HG03159 (cell line): ENCODE results near the gene LRR1.
A peak's percentile ranks its signal among the peaks of the same experiment; 100 is the strongest.
"Not testable (repeated sequence)": the region's sequence is repeated elsewhere in the genome, so short reads cannot be mapped to it uniquely, and the experiment has no call there.

ENCODE experiments used
- ATAC-seq: cut with Tn5 transposase; IDR thresholded peaks from one replicate; pipeline ENCODE4 v1.9.1; 2021; ENCODE audit warnings: mild to moderate bottlenecking, moderate library complexity; ENCODE audit not compliant: unreplicated experiment

LRR1 gene

DNA sequence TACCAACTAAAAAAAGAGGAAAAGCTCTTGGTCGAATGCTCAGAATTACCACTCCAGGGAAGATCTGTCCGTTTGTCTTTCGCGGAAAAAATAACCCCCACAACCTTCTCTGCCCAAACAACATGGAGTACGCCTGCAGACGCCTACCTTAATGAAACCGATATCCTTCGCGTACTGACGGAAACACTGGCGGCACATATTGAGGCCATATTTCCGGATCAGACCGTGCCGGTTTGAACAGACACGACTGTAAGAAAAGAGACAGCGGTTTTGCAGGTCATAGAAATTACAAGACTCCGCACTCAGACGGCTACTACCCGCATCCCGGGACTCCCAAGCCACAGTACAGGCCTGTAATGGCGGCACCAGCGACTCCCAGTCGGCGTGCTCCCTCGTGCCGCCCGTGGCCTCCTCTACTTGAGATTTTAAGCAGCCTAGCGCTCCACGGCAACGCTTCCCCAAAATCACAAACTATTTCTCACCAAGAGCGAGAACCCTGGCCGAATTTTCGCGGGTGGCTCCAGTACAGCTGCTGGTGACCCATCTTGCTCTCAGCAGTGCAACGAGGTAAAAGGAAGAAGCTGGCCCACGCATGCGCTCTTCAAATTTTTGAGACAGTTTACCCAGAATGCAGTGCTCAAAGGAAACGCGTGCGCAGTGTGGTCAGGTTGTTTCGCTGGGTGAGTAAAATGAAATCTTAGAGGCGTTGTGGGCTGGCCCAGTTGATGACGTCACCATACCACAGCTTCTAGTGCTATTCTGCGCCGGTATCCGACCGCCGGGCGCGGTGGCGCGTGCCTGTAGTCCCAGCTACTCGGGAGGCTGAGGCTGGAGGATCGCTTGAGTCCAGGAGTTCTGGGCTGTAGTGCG is 12.7 kb upstream of the LRR1 start, which contains the start of gene RPS29:
RPS29 (minus strand) TSS at position 578 of the 870 bp plus-strand sequence; CDS start at position 544, 34 bp downstream.
- peak; percentile 87 for ATAC-seq

GRCh38 chr14:49586673-49587460 is 11.9 kb upstream of the LRR1 start:
- ATAC-seq: peak; percentile 35

- ATAC-seq: no peak
These were observed 9.4 kb upstream of the LRR1 start for GRCh38 chr14:49589387-49589786.

GRCh38 chr14:49593016-49593415 is 5.7 kb upstream of the LRR1 start:
- no peak for ATAC-seq

DNA sequence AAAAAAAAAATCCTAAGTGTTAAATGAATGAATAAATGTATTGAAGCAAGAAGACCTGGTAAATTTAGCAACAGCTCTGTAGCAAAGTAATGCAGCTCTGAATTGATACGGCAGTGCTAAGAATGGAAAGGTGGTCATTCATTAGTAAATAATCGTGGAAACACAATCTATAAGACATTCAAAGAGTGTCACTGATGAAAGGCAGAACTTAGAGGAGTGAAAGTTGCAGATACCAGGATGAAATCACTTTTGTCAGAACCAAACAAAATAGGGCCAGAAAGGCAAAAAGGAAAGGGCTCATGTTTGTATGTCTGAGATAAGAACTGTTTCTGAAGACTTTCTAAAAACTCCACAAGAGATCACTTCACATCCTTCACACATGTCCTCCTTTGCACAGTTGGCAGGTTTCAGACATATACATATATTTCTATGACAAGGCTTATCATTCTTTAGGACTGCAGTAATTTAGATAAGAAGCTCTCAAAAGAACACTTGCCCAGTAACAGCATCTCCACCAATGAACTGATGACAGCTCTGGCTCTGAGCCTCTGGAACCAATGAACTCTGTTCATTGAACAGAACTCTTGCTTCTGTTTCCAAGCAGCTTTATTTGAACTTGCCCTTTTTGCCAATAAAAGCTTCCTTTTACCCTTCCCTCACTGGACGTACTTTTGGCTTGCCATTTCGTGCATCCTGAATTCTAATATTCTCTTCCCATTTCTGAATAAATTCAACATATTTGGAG is 4.2 kb upstream of the LRR1 start:
- ATAC-seq: no peak

GRCh38 chr14:49598189-49598484 is 603 bp upstream of the LRR1 start:
- ATAC-seq: no peak

- no peak for ATAC-seq
These were observed 8.8 kb downstream of the LRR1 start for GRCh38 chr14:49607583-49607982.

GRCh38 chr14:49612251-49612650 is 13.5 kb downstream of the LRR1 start:
- ATAC-seq: no peak

DNA sequence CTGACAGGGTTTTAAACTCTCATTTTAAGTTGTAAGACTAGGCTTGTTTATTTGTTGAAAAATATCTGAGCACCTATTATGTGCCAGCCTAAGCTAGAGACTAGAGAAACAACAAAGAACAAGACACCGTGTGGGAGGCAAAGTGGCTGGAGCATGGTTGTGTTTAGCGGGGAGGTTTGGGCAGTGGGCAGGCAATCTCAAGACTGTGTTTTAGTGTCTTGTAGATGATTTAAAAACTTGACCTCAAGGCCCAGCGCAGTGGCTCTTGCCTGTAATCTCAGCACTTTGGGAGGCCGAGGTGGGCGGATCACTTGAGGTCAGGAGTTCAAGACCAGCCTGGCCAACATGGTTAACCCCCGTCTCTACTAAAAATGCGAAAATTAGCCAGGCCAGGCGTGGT is 13.9 kb downstream of the LRR1 start:
- ATAC-seq: no peak

DNA sequence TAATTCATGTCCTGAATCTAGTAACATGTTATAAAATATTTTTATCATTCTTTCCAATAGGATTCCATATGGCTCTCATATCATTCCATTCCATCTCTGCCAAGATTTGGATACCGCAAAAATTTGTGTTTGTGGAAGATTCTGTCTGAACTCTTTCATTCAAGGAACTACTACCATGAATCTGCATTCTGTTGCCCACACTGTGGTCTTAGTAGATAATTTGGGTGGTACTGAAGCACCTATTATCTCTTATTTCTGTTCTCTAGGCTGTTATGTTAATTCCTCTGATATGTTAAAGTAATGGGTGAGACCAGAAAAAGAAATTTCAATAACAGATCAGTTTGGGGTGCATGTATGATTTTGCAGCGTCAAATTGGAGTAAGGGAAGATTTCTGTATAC is 15.5 kb downstream of the LRR1 start:
- no peak for ATAC-seq

GRCh38 chr14:49615776-49616175 is 17.0 kb downstream of the LRR1 start:
- no peak for ATAC-seq

- ATAC-seq: no peak
These were observed 19.2 kb downstream of the LRR1 start for GRCh38 chr14:49617852-49618519.

DNA sequence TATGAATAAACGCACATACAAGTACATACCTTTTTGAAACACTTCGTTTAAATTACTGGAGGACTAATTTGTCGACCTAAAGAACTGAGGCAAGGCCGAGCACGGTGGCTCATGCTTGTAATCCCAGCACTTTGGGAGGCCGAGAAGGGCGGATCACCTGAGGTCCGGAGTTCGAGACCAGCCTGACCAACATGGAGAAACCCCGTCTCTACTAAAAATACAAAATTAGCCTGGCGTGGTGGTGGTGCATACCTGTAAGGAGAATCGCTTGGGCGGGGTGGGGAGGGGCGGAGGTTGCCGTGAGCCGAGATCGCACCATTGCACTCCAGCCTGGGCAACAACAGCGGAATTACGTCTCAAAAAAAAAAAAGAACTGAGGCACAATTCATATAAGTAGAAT is 20.5 kb downstream of the LRR1 start:
- ATAC-seq: not testable (repeated sequence)

- ATAC-seq: no peak
These were observed 21.0 kb downstream of the LRR1 start for GRCh38 chr14:49619730-49620129.

DNA sequence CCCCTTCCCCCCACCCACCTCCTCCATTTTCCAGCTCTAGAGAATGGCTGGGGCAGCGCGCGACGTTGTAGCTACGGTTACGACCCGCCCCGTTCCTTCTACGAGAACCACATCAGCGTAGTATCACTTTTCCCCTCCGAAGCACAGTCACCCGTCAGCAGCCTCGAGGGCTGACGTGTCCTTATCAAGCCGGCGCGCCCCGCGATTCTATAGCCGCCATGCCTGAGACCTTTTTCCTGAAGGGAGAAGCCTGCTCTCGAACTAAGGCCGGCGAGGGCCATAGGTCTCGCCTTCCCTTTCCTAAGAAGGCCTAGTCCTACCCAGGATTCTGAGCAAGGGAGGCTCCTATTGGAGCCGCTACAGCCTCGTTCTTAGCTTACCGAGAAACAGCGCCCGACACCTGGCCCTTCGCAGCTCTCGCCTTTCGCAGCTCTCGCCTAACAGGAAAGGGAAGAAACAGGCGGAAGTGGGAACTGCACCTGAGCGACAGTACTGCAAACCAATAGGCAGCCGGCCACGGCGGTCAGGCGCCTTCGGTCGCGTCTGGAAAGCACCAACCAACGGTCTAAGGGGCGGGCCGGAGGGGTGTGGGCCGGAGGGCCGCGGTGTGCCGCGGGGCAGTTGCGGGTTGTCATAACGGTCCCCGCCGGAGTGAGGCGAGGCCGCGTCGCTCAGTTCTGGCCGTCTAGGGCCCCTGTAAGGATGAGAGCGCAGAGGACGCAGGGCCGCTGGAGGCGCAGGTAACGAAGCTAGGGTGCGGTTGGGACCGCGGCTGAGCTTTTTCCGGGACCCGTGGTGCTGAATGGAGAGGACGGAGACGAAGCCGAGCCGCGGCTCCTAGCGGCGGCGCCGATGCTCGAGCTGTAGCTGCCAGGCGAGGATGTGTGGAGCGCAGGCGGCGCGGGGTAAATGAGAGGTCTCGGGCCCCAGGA is 21.7 kb downstream of the LRR1 start, which contains the start of the genes MGAT2 and RPL36AL:
MGAT2 (plus strand) TSS at position 618 of the 932 bp plus-strand sequence. CDS start 470 bp downstream, outside the sequence.
RPL36AL (minus strand) TSS at position 445 of the 932 bp plus-strand sequence. CDS start 1,522 bp downstream, outside the sequence.
- peak; percentile 94 for ATAC-seq

DNA sequence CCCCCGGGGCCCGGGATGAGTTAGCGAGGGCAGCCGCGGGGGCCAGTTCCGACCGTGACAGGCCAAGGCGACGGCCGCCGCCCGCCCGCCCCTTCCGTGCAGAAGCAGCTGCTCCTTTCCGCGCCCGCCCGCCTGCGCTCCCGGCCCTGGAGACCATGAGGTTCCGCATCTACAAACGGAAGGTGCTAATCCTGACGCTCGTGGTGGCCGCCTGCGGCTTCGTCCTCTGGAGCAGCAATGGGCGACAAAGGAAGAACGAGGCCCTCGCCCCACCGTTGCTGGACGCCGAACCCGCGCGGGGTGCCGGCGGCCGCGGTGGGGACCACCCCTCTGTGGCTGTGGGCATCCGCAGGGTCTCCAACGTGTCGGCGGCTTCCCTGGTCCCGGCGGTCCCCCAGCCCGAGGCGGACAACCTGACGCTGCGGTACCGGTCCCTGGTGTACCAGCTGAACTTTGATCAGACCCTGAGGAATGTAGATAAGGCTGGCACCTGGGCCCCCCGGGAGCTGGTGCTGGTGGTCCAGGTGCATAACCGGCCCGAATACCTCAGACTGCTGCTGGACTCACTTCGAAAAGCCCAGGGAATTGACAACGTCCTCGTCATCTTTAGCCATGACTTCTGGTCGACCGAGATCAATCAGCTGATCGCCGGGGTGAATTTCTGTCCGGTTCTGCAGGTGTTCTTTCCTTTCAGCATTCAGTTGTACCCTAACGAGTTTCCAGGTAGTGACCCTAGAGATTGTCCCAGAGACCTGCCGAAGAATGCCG is 22.6 kb downstream of the LRR1 start:
- peak; percentile 28 for ATAC-seq

GRCh38 chr14:49622022-49622607 is 23.4 kb downstream of the LRR1 start:
- ATAC-seq: no peak

DNA sequence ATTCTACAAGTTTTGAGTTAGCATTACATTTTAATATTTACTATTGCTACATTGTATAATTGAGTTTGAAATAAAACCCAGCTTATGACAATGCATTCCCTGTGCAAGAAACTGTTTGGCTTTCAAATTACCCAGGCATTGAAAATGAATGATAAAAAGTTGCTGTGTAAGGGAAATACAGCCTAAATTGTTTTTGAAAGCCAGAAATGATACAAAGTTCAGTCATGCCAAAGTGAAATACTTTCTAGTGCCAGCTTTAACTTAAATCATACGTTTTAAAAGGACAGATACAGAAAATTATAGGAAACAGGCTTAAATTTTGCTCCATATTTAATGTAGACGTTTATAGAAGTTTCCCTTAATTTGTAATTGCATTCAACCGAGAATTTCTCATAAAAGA is 24.6 kb downstream of the LRR1 start:
- no peak for ATAC-seq
